OCI-LY7 (cell line): ENCODE measurements around the gene SLC6A4. TPM values are rescaled to one million over a fixed set of nuclear protein-coding genes. Genes with fewer than 3 reads are reported as not detected.
"Not testable (repeated sequence)": the region's sequence is repeated elsewhere in the genome, so short reads cannot be mapped to it uniquely, and the experiment has no call there.

Source experiments
- BruUV-seq: library from RNA; stranded (reverse); fragments of 400-500 nt; replicated peaks from 2 replicates; lab custom pipeline; 2021; lab: Mats Ljungman, UMichigan
- CTCF ChIA-PET: fragments of 300-600 bp; sonication (Branson Sonifier 250); formaldehyde crosslinking; loops from one replicate; lab custom pipeline; 2022; ENCODE audit warnings: antibody characterized with exemption; ENCODE audit not compliant: unreplicated experiment; lab: Charles Lee
- POLR2A ChIA-PET: fragments of 300-600 bp; sonication (Branson Sonifier 250); formaldehyde crosslinking; loops from one replicate; lab custom pipeline; 2022; ENCODE audit warnings: antibody characterized with exemption; lab: Charles Lee
- DNase-seq: peaks from one replicate; pipeline ENCODE4 v3.0.0-alpha.2; 2015; ENCODE audit warnings: low spot score
- H2AFZ ChIP-seq: fragments of 200-600 bp; sonication (generic), shearing (Covaris generic); 2 replicates; pipeline ENCODE4 v1.6.1; 2014; ENCODE audit warnings: mild to moderate bottlenecking, antibody characterized with exemption, low read length, moderate library complexity
- H3K27ac ChIP-seq: fragments of 200-600 bp; sonication (generic); 2 replicates; pipeline ENCODE4 v1.5.1; 2014; ENCODE audit warnings: mixed run types, low read depth, mild to moderate bottlenecking, moderate library complexity, low read length, inconsistent platforms; ENCODE audit not compliant: poor library complexity, severe bottlenecking
- H3K36me3 ChIP-seq: fragments of 200-600 bp; sonication (generic); 2 replicates; pipeline ENCODE4 v1.6.1; 2014; ENCODE audit warnings: mild to moderate bottlenecking, antibody characterized with exemption, low read length, moderate library complexity, mixed read lengths; ENCODE audit not compliant: insufficient read depth
- H3K4me1 ChIP-seq: fragments of 200-600 bp; sonication (generic); 2 replicates; pipeline ENCODE4 v1.5.1; 2014; ENCODE audit warnings: mild to moderate bottlenecking, low read length; ENCODE audit not compliant: insufficient read depth, poor library complexity, severe bottlenecking
- H3K4me2 ChIP-seq: fragments of 200-600 bp; sonication (generic); 2 replicates; pipeline ENCODE4 v1.6.1; 2014; ENCODE audit warnings: mild to moderate bottlenecking, low read length
- H3K4me3 ChIP-seq: fragments of 200-600 bp; sonication (generic); 2 replicates; pipeline ENCODE4 v1.5.1; 2014; ENCODE audit warnings: mild to moderate bottlenecking, low read depth, low read length; ENCODE audit not compliant: poor library complexity, severe bottlenecking
- H3K79me2 ChIP-seq: fragments of 200-600 bp; sonication (generic); 2 replicates; pipeline ENCODE4 v1.6.1; 2016; ENCODE audit warnings: low read depth, mild to moderate bottlenecking, low read length, moderate library complexity, mixed read lengths; ENCODE audit not compliant: insufficient read depth
- H3K9me2 ChIP-seq: fragments of 200-600 bp; sonication (generic); 2 replicates; pipeline ENCODE4 v1.6.1; 2016; ENCODE audit warnings: mild to moderate bottlenecking, low read length, mixed read lengths; ENCODE audit not compliant: insufficient read depth
- H3K9me3 ChIP-seq: fragments of 200-600 bp; sonication (generic); 2 replicates; pipeline ENCODE4 v1.6.1; 2014; ENCODE audit warnings: mild to moderate bottlenecking, mixed run types, low read length, mixed read lengths
- H4K20me1 ChIP-seq: fragments of 200-600 bp; sonication (generic); 2 replicates; pipeline ENCODE4 v1.6.1; 2014; ENCODE audit warnings: mild to moderate bottlenecking, antibody characterized with exemption, low read length, moderate library complexity, mixed read lengths; ENCODE audit not compliant: insufficient read depth
- CTCF ChIP-seq: fragments of 200-600 bp; sonication (generic); conservative IDR thresholded peaks from 2 replicates; pipeline ENCODE4 v1.5.1; 2014; ENCODE audit warnings: mild to moderate bottlenecking, antibody characterized with exemption, low read length, moderate library complexity, mixed read lengths
- EZH2phosphoT487 ChIP-seq: fragments of 200-600 bp; sonication (generic); IDR thresholded peaks from 2 replicates; pipeline ENCODE4 v1.6.1; 2018; ENCODE audit warnings: low read depth, borderline replicate concordance, mild to moderate bottlenecking, mixed run types, antibody characterized with exemption, low read length, moderate library complexity, mixed read lengths
- intact Hi-C: fragments of 100-400 bp; cut with micrococcal nuclease; formaldehyde crosslinking; loops from one replicate; pipeline ENCODE4 v1.10.0; 2022; ENCODE audit not compliant: unreplicated experiment
- total RNA-seq, 2 experiments: library from RNA; depleted of rRNA in 1 of 2; stranded (reverse); fragments of >200 nt in 1 of 2; shearing (Covaris generic) in 1 of 2; gene quantifications; 2 replicates each; pipeline ENCODE4 v1.2.3, GENCODE V29; 2014 to 2022

SLC6A4 gene
- total RNA-seq, 2 experiments from 2014 or later: 0.09 TPM; not detected in 1

DNA sequence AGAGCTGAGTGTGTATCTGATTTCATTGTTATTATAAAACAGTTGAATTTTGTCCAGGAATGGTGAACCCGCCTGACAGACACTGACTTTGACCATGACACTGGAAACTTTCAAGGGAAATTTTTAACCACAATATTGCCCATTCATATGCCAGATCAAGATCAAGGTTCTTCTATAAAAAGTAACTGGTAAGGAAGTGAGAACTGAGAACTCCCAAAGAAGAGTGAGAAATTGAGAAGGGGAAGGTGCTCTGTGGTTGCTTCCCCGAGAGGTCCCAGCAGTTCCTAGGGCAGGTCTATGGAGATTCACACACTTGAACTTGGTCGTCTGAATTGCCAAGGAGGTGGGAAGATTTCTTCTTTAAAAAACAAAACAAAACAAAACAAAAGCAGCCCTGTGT, 27.3 kb downstream of the SLC6A4 start:
- Histone ChIP-seq H3K27ac (no peak overlapping the region), H3K79me2 (no peaks in the 10 kb centered on the region), H3K9me3 (no peaks in the 10 kb centered on the region), H2AFZ (no peak overlapping the region), H3K9me2 (no peaks in the 10 kb centered on the region), H3K4me2 (no peak overlapping the region), H3K4me1 (no peaks in the 10 kb centered on the region), H3K4me3 (no peak overlapping the region), H3K36me3 (no peaks in the 10 kb centered on the region), H4K20me1 (no peaks in the 10 kb centered on the region)
- no TSS peak for BruUV-seq
- no peak for DNase-seq
- CTCF ChIA-PET: no interaction called here
- POLR2A ChIA-PET: no interaction called here
- no peak for TF ChIP-seq EZH2phosphoT487
- TF ChIP-seq CTCF: no peak
- intact Hi-C loops: no loop called here

DNA sequence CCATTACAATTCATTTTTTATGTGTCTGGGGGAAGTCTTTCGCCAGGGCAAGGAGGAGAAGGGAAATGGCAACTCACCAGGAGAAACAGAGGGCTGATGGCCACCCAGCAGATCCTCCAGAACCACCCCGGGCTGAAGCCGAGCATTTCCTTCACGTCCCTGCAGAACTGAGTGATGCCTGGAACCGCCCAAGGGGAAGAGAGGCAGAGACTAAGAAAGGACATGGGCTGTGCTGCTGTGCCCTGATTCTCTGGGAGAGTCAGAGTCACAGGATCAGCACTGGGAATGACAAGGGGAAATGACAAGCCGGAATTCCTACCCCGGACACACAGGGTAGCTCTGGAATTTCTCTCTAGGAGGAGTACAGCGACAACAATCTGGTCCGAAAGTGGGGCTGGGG, 27.8 kb downstream of the SLC6A4 start:
- CTCF ChIA-PET: no interaction called here
- Histone ChIP-seq H3K79me2 (no peaks in the 10 kb centered on the region), H3K9me2 (no peaks in the 10 kb centered on the region), H2AFZ (no peak overlapping the region), H3K4me1 (no peaks in the 10 kb centered on the region), H3K4me2 (no peak overlapping the region), H4K20me1 (no peaks in the 10 kb centered on the region), H3K4me3 (no peak overlapping the region), H3K27ac (no peak overlapping the region), H3K9me3 (no peaks in the 10 kb centered on the region), H3K36me3 (no peaks in the 10 kb centered on the region)
- intact Hi-C loops: no loop called here
- no peak for TF ChIP-seq CTCF
- no peak for TF ChIP-seq EZH2phosphoT487
- no peak for DNase-seq
- POLR2A ChIA-PET: no interaction called here
- BruUV-seq: no TSS peak

DNA sequence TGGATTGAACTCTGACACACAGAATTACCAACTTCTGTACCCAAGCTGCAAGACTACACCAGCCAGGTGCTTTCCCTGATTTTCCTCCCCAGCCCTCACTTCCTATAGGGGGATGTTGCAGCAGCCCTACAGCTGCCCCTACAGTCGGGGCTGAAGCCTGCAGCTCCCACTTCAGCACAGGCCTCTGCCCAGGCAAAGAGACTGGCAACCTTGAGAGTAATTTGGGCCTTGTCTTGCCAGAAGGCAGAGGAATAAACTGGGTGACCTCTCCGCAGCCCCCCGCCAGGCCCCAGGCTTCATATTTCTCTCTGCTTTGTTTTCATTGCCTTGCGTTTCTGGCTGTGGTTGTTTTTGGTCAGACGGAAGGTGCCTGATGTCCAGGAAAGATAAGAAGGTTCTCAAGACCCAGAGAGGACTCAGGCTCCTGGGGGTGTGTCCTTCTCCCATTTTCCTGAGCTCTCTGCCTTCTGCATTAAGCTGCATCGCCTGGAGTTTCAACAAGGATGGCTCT, 32.0 kb downstream of the SLC6A4 start:
- Histone ChIP-seq H2AFZ (no peak overlapping the region), H3K36me3 (no peaks in the 10 kb centered on the region), H3K27ac (no peak overlapping the region), H3K9me3 (no peaks in the 10 kb centered on the region), H3K4me1 (no peaks in the 10 kb centered on the region), H3K4me2 (no peak overlapping the region), H4K20me1 (no peaks in the 10 kb centered on the region), H3K4me3 (no peak overlapping the region), H3K9me2 (no peaks in the 10 kb centered on the region), H3K79me2 (no peaks in the 10 kb centered on the region)
- intact Hi-C loops: no loop called here
- DNase-seq: no peak
- CTCF ChIA-PET: no interaction called here
- BruUV-seq: no TSS peak
- POLR2A ChIA-PET: interaction anchor here (1.1 to 1.2 kb wide), 2 partner anchors 22 to 34 kb away, joined by 3 read pairs; no protein-coding TSS in a partner anchor
- TF ChIP-seq CTCF (peak; percentile 33), EZH2phosphoT487 (no peak)

- CTCF ChIA-PET, H4K20me1 ChIP-seq, intact Hi-C loops, POLR2A ChIA-PET, BruUV-seq, H3K79me2 ChIP-seq, H2AFZ ChIP-seq, DNase-seq, H3K9me2 ChIP-seq, H3K4me3 ChIP-seq, H3K4me1 ChIP-seq, H3K9me3 ChIP-seq, H3K27ac ChIP-seq, H3K36me3 ChIP-seq, H3K4me2 ChIP-seq: not testable (repeated sequence)
These were observed 34.8 kb downstream of the SLC6A4 start for GRCh38 chr17:30200656-30201055.
